ENCODE measurements around the gene COL27A1.

Gene COL27A1

DNA sequence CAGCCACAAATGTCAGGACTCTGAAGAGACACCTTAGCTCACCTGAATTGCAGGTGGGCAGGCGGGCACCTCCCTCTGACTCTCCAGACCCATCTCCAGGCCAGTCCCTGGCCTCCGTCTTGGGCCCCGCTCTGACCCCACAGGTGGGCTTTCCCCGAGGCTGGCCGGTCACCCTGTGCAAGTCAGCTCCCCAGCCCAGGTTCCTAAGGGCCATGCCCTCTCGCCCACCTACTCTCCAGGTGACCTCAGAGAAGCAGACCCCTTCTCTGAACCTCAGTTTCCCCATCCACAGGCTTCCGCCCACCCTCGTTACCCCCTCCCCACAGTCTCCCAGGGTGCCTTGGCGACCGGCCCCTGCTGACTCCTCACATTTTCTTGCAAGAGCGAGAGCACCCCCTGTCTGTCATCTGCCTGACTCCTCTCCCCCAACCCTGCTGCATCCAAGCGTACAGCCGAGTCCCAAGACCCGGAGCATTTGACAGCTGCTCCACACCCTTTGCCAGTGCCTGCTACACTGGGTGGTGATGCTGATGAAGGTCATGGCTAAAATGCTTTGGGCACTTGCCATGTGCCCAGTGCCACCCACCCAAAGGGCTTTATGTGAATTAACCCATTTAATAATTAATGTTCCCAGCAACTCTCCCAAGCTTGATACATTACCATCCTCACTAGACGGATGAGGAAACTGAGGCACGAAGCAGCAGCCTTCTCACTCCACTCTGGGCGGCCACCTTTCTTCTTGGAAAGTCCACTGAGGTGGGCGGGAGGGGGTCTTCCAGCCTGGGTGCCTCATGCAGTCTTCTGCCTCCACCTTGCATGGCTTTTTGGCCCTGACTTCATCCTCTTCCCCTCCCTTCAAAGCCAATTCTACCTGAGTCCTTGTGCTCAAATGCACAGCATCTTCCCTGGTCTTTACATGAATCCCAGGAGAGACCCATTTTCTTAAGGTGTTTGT is 116.5 kb downstream of the COL27A1 start:
- DNase-seq (ENCODE audit: low read depth in 2 of 2): no peak

GRCh38 chr9:114272739-114273431 is 117.5 kb downstream of the COL27A1 start:
- DNase-seq (ENCODE audit: low read depth in 2 of 2): no peak

DNA sequence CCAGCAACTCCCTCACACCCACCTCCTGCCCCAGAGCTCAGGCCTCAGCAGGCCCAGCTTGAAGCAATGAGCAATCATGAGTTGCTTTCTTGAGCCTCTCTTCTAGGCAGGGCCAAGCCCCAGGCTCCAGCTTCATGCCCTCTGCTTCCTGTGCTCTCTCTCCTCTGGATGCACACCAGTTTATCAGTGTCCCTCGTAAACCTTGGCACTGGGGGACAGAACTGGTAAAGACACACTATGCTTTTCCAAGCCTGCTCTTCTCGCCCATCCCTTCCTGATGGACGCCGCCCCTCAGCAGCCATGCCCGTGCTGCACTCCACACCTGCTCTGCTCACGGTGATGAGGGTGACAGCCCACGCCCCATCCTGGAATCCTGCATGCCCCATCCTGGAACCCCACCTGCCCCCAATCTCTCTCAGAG is 118.1 kb downstream of the COL27A1 start:
- DNase-seq (ENCODE audit: low read depth in 2 of 2): no peak

DNA sequence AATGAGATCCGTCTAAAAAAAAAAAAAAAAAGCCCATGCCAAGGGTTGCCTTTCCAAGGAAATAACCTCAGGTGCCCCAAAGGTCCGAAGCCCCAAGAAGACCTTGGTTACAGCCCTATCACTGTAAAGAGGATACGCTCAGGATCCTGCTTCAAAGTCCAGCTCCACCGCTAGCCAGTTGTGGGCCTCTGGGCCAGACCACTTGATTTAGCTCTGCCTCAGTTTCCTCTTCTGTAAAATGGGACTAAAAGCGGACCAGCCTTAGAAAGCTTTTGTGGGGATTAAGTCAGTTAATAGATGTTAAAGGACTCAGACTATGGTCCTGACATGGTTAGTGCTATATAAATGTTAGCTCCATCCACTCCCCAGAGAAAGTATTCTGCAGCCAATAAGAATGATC is 118.9 kb downstream of the COL27A1 start:
- no peak for DNase-seq (ENCODE audit: low read depth in 2 of 2)

DNA sequence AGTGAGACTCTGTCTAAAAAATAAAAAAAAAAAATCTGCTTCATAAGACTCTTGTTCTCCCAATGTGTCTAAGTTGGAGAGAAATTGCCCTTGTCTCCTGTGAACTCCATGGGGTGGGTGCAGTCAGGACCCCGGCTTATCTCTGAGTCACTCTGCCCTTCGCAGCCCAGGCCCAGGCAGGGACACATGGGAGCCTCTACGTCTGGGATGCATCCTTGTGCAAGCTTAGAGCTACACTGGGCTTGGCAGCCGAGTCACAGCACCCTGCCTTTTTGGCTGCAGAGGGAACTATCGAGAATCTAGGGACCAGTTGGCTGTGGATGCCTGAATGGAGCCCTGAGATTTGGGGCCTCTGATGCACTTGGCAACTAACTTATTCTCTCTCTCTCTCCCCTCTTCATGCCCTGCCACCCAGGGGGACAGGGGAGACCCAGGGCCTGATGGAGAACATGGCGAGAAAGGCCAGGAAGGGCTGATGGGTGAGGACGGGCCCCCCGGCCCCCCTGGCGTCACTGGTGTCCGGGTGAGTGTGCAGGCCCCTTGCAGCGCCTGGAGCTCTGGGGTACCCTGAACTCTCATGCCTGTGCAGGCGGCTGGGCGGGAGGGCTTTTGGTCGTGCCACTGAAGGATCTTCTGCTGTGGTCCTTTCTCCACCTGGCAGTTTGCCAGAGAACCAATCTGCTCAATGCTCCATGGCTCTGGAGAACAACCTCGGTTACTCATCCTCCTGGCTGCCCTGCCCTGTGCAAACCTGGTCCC is 120.1 kb downstream of the COL27A1 start:
- no peak for DNase-seq (ENCODE audit: low read depth in 2 of 2)

GRCh38 chr9:114276908-114277821 is 121.8 kb downstream of the COL27A1 start:
- no peak for DNase-seq (ENCODE audit: low read depth in 2 of 2)

DNA sequence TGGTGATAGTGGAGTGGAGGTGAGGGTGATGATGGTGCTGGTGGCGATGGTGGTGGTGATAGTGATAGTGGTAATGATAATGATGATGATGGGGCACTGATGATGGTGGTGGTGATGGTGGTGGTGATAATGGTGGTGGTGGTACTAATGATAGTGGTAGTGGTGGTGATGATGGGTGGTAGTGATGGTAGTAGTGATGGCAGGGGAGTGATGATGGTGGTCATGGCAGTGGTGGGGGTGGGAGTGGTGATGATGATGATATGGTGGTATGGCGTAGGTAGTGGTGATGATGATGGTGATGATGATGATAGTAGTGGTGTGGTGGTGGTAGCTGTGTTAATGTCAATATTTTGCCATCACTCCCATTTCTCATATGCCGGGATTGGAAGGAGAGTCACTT is 123.0 kb downstream of the COL27A1 start:
- no peak for DNase-seq (ENCODE audit: low read depth in 2 of 2)

DNA sequence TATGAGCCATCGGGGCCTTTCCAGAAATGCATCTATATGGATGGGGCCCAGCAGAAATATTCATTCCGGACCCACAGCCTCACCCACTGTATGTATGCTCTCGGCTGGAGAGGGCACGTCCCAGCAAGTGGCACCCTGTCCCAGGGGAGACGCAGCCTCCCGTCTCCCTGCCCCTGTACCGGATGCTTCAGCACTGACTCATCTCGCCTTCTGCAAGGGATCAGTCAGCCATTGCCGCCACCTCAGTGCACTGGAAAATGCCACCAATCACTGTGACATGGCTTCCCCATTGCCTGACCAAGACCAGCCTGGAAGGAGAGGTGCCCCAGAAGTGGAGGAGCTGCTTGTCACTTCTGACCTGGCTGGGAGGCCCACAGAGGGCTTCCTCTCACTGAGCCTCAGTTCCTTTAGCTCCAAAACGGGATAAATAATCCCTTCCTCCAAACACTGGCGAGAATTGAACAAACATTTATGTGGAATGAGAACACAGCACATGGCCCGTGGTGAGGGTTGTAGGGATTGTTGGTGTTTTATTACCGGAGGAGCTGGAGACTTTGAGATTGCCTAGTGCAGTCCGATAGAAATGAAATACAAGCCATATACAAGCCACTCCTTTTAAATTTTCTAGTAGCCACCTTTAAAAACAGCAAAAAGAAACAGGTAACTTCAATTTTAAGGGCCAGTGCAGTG is 123.7 kb downstream of the COL27A1 start:
- no peak for DNase-seq (ENCODE audit: low read depth in 2 of 2)

- DNase-seq (ENCODE audit: low read depth in 2 of 2): no peak
These were observed 124.4 kb downstream of the COL27A1 start for GRCh38 chr9:114279693-114280092.

GRCh38 chr9:114280636-114281472 is 125.5 kb downstream of the COL27A1 start:
- DNase-seq (ENCODE audit: low read depth in 2 of 2): no peak

DNA sequence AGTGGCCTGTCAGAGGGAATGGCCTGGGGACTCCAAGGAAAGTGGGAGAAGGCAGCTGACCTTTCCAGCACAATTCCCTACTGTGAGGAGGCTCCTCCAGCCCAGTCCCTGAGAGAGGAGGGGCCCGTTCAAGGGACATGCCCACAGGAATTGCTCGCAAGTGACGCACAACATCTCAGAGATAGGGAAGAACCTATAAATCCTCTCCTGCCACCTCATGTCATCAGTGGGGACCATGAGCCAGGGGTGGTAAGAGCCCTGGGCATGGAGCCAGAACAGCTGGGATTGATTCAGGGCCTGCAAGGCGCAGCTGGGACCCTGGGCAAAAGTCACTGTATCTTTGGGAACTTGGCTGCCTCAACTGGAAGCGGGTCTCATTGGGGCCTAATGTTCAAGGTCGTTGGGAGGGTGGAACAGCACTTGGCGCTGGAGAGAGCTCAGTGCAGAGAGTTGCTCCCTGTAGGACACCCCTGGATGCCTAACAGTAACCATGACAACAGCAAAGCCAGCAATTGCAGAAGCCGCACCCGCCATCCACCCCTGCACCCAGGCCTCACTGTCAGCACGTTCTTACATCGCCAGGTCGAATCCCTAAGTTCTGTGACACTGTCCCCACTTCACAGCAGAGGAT is 126.3 kb downstream of the COL27A1 start:
- no peak for DNase-seq (ENCODE audit: low read depth in 2 of 2)

DNA sequence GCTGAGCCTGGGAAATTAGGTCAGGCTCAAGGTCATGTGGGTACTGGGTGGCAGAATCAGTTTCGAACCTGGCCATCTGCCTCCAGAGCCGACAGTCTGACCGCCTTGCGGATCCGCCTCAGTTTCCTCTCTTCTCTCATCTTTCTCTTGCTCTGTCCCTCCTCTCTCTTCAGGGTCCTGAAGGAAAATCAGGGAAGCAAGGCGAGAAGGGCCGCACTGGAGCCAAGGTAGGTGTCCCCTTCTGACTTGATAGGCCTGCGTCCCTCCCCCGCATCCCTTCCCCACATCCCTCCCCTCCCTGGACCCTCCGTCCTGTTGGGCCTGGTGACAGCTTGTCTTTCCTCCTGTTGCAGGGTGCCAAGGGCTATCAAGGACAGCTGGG is 126.8 kb downstream of the COL27A1 start:
- DNase-seq (ENCODE audit: low read depth in 2 of 2): no peak

- DNase-seq (ENCODE audit: low read depth in 2 of 2): no peak
These were observed 127.2 kb downstream of the COL27A1 start for GRCh38 chr9:114282507-114282906.

DNA sequence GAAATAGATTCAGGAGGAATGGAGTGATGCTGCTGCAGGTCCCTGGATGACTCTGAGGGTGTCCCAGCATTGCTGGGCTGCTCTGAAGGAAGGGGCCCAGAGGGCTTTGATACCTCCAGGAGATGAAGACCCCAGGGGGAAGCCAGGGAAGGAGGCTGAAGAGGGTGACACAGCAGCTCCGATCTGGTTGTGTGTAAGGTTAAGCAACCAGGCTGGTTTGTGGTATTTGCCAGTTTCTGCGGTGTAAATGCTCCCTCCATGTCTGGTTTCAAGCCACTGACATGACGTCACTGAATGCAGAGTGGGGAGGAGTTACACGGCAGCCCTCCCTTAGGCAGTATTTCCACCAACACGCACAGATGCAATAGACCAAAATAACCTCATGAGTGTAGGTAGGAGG is 127.6 kb downstream of the COL27A1 start:
- no peak for DNase-seq (ENCODE audit: low read depth in 2 of 2)

DNA sequence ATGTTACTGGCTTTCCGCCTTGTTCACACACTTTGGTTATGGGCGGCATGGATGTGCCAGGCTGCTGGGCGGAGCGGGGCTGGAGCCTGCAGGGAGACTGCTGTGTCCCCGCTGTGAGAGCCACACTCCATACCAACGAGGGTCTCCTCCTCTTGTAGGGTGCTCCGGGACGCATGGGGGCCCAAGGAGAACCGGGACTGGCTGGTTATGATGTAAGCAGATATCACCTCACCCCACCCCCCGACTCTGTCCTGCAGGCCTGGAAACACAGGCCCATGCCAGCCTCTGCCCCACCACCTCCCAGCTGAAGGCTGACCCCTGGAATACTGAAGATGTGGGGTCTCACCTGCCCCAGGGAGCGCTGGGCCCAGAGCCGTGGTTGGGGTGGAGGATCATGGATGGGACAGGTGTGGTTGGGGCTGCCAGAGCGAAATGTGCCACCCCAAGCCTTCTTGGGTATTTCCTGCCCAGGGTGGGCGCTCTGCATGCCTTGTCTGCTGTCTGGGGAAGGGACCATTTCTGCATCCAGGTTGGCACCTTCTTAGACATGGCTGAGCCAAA is 128.3 kb downstream of the COL27A1 start:
- no peak for DNase-seq (ENCODE audit: low read depth in 2 of 2)

GRCh38 chr9:114284316-114285060 is 129.2 kb downstream of the COL27A1 start:
- no peak for DNase-seq (ENCODE audit: low read depth in 2 of 2)

DNA sequence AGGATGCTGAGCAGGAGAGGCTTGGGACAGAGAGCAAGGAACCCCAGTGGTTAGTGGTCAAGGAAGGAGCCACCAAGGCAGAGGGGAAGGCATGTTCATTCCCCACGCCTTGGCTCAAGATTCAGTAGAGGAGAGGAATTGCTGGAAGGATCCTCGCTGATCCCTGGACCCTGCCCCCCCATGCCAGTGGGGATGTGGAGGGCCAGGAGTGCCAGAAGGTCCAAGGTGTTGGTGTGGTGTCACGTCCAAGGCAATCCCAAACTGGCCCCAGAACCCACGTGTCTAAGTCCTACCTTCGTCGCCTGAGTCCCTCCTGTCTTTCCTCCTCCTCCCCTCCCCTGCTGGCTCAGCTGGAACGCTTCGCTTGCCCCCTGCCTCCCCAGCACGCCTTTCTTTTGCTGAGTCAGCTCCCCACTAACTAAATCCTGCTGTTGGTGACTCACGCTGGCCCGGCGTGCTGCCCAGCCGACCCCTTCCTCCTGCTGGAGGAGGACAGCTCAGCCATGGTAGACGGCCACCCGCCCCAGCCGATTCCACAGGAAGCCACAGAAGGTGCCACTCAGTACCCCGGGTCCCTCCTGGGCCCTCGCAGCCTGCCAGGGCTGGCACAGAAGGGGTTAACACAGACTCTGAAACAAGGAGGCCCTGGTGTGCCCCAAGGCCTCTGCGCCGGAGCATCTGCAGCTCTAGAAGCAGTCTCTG is 130.0 kb downstream of the COL27A1 start:
- no peak for DNase-seq (ENCODE audit: low read depth in 2 of 2)
